Ovary (tissue), 9 donors: ENCODE results near the gene RWDD4. TPM values are rescaled to one million over a fixed set of nuclear protein-coding genes. Genes with fewer than 3 reads are reported as not detected.

Experiments
- DNase-seq, 5 donors: peaks; one replicate each; pipeline ENCODE4 v3.0.0-alpha.2; 2019 to 2020
- H3K27ac ChIP-seq, 2 donors: fragments of 200-600 bp; one replicate each; pipeline versions ENCODE4 v1.5.1 to v1.8.0; 2019 to 2022
- H3K27me3 ChIP-seq: fragments of 200-600 bp; one replicate; pipeline ENCODE4 v1.8.0; 2022
- H3K36me3 ChIP-seq: fragments of 200-600 bp; sonication (generic); one replicate; pipeline ENCODE4 v1.5.1; 2019
- H3K4me1 ChIP-seq: one replicate; pipeline ENCODE4 v1.8.1; 2013; ENCODE audit warnings: mild to moderate bottlenecking, moderate library complexity; ENCODE audit not compliant: insufficient read depth
- H3K4me3 ChIP-seq: fragments of 200-600 bp; sonication (generic); one replicate; pipeline ENCODE4 v1.5.1; 2017
- H3K9me3 ChIP-seq, 2 donors: fragments of 200-600 bp in 1 of 2; sonication (generic) in 1 of 2; one replicate each; pipeline versions ENCODE4 v1.5.1 to v1.8.1; 2013 to 2019; ENCODE audit warnings: mild to moderate bottlenecking in 1 of 2, moderate library complexity in 1 of 2
- EP300 ChIP-seq: sonication (generic); formaldehyde crosslinking; IDR thresholded peaks from one replicate; pipeline ENCODE4 v1.6.1; 2017; ENCODE audit warnings: antibody characterized with exemption
- POLR2A ChIP-seq: fragments of 450-650 bp; IDR thresholded peaks from one replicate; pipeline ENCODE4 v1.6.1; 2017; ENCODE audit warnings: antibody characterized with exemption, mild to moderate bottlenecking, moderate library complexity
- WGBS, 3 donors: extraction: QIAGEN DNeasy Blood & Tissue Kit in 1 of 3; methylation state at CpG; one replicate each; pipeline versions ENCODE4 v1.1.5 to v1.1.7; 2013 to 2017; 5-methylcytosine and 5-hydroxymethylcytosine counted together
- intact Hi-C, 4 donors: fragments of 100-400 bp; cut with DNase I; formaldehyde crosslinking; loops; one replicate each; pipeline versions ENCODE4 v1.11.0 to v1.15.1; 2022 to 2023
- polyA plus RNA-seq, 2 donors: library from polyadenylated mRNA; stranded (reverse); fragments of 200-250 nt in 1 of 2; fragments of 350-450 nt in 1 of 2; fragmentation: Illumina TruSeq in 1 of 2; extraction: RNeasy Lipid Tissue Mini Kit (QIAGEN cat#74804) in 1 of 2; gene quantifications; one replicate each; pipeline ENCODE4 v1.2.3, GENCODE V29; 2013 to 2014
- total RNA-seq, 7 donors: library from RNA; depleted of rRNA in 2 of 7; stranded (reverse); fragments of >200 nt in 2 of 7; fragmentation: NEBNext Ultra II Directional in 3 of 7; extraction: Animal tissue kit (Norgen Biotek cat#: 25700) in 3 of 7; gene quantifications; one replicate each; pipeline versions ENCODE4 v1.1.0 to v1.2.4, GENCODE V29; 2016 to 2023
- TF ChIP-seq, protein P1 (sequence below), 3 donors: fragments of 450-650 bp in 2 of 3; fragments of 200-600 bp in 1 of 3; IDR thresholded peaks; one replicate each; pipeline versions ENCODE4 v1.5.1 to v1.8.0; 2016 to 2022; ENCODE audit warnings: antibody characterized with exemption in 3 of 3, mild to moderate bottlenecking in 1 of 3
- donor health status: DM: no; HTN: no; CAD: no; lungs with moderate emphysema.
- donor health status: DM: no; HTN: no; CAD: no.
- donor health status: Bipolar disorder and iron deficiency.
- donor health status: DM: yes; HTN: yes; CAD: no.
- donor health status: DM: no; HTN: no; CAD: no.
- donor health status: DM: yes; HTN: yes; CAD: no.

The RWDD4 gene
- total and polyA plus RNA-seq, 9 donors: 29.0 to 63.5 (median 37.8) TPM

DNA sequence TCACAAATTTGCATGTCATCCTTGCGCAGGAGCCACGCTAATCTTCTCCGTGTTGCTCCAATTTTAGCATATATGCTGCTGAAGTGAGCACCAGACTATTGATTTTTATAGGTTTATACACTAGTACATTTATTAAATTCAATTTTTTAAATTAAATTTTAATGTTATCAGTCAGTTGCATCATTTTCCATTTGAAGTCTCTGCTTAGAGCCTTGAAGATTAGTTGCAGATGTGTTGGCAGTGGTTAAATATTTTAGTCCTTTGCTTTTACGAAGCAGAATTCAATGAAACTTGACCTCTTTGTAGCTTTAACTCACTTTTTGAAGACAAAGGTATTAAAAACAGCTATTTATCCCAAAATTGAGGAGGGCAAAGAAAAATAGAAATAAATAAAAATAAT lies 16.6 kb upstream of the RWDD4 start:
- Histone ChIP-seq H3K4me3 (no peak overlapping the region), H3K27me3 (no peaks in the 10 kb centered on the region), H3K9me3 (no peaks in the 10 kb centered on the region), H3K36me3 (no peaks in the 10 kb centered on the region), H3K27ac (no peak overlapping the region), H3K4me1 (no peaks in the 10 kb centered on the region)
- no peak for DNase-seq
- 75 to 88% (median 84%) methylated on average over 4 of the region's 4 CpGs for WGBS, 3 donors
- TF ChIP-seq EP300 (no peak), POLR2A (no peak)
- TF ChIP-seq, protein P1, sequence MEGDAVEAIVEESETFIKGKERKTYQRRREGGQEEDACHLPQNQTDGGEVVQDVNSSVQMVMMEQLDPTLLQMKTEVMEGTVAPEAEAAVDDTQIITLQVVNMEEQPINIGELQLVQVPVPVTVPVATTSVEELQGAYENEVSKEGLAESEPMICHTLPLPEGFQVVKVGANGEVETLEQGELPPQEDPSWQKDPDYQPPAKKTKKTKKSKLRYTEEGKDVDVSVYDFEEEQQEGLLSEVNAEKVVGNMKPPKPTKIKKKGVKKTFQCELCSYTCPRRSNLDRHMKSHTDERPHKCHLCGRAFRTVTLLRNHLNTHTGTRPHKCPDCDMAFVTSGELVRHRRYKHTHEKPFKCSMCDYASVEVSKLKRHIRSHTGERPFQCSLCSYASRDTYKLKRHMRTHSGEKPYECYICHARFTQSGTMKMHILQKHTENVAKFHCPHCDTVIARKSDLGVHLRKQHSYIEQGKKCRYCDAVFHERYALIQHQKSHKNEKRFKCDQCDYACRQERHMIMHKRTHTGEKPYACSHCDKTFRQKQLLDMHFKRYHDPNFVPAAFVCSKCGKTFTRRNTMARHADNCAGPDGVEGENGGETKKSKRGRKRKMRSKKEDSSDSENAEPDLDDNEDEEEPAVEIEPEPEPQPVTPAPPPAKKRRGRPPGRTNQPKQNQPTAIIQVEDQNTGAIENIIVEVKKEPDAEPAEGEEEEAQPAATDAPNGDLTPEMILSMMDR (IDR thresholded peaks at IDR 0.05): no peak
- intact Hi-C loops: no loop called here

DNA sequence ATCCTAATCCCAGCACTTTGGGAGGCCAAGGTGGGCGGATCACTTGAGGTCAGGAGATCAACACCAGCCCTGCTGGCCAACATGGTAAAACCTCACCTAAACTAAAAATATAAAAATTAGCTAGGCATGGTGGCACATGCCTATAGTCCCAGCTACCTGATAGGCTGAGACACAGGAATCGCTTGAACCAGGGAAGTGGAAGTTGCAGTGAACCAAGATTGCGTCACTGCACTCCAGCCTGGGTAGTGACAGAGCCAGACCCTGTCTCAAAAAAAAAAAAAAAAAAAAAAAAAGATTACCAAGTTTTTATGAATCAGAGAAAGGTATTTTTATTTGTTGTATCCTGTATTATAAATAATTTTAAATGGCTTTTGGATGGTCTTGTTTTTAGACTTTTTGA lies 15.2 kb upstream of the RWDD4 start:
- H3K4me1 ChIP-seq: no peaks in the 10 kb centered on the region

GRCh38 chr4:183670960-183671555 lies 12.1 kb upstream of the RWDD4 start:
- WGBS, 3 donors: 86 to 89% (median 86%) methylated on average over 12 of the region's 12 CpGs
- Histone ChIP-seq H3K9me3 (no peaks in the 10 kb centered on the region), H3K36me3 (no peaks in the 10 kb centered on the region), H3K4me1 (no peaks in the 10 kb centered on the region), H3K27me3 (no peaks in the 10 kb centered on the region), H3K27ac (no peak overlapping the region), H3K4me3 (no peak overlapping the region)
- TF ChIP-seq, protein P1 (IDR thresholded peaks at IDR 0.05): no peak
- TF ChIP-seq POLR2A: no peak
- no peak for TF ChIP-seq EP300
- no peak for DNase-seq
- intact Hi-C loops: no loop called here

More for the DNA sequence above, 15.2 kb upstream of the RWDD4 start:
- H3K9me3 ChIP-seq: no peaks in the 10 kb centered on the region
- no peak overlapping the region for H3K27ac ChIP-seq
- TF ChIP-seq EP300 (no peak), POLR2A (no peak)
- TF ChIP-seq, protein P1 (IDR thresholded peaks at IDR 0.05): no peak
- WGBS, 3 donors: 79 to 85% (median 83%) methylated on average over 3 of the region's 3 CpGs
- H3K36me3 ChIP-seq: no peaks in the 10 kb centered on the region
- no peak for DNase-seq
- intact Hi-C loops: no loop called here
- H3K27me3 ChIP-seq: no peaks in the 10 kb centered on the region
- no peak overlapping the region for H3K4me3 ChIP-seq

GRCh38 chr4:183670251-183670650 lies 11.3 kb upstream of the RWDD4 start:
- no peaks in the 10 kb centered on the region for H3K4me1 ChIP-seq
- H3K36me3 ChIP-seq: no peaks in the 10 kb centered on the region
- WGBS, 3 donors: 72 to 79% (median 73%) methylated on average over 3 of the region's 3 CpGs
- H3K27me3 ChIP-seq: no peaks in the 10 kb centered on the region
- DNase-seq: no peak
- TF ChIP-seq EP300 (no peak), POLR2A (no peak)
- TF ChIP-seq, protein P1 (IDR thresholded peaks at IDR 0.05): no peak
- intact Hi-C loops: no loop called here
- H3K9me3 ChIP-seq: no peaks in the 10 kb centered on the region
- no peak overlapping the region for H3K27ac ChIP-seq
- H3K4me3 ChIP-seq: no peak overlapping the region
